ENCODE measurements around the gene POP5.
A peak's percentile ranks its signal among the peaks of the same experiment; 100 is the strongest.

POP5 gene

DNA sequence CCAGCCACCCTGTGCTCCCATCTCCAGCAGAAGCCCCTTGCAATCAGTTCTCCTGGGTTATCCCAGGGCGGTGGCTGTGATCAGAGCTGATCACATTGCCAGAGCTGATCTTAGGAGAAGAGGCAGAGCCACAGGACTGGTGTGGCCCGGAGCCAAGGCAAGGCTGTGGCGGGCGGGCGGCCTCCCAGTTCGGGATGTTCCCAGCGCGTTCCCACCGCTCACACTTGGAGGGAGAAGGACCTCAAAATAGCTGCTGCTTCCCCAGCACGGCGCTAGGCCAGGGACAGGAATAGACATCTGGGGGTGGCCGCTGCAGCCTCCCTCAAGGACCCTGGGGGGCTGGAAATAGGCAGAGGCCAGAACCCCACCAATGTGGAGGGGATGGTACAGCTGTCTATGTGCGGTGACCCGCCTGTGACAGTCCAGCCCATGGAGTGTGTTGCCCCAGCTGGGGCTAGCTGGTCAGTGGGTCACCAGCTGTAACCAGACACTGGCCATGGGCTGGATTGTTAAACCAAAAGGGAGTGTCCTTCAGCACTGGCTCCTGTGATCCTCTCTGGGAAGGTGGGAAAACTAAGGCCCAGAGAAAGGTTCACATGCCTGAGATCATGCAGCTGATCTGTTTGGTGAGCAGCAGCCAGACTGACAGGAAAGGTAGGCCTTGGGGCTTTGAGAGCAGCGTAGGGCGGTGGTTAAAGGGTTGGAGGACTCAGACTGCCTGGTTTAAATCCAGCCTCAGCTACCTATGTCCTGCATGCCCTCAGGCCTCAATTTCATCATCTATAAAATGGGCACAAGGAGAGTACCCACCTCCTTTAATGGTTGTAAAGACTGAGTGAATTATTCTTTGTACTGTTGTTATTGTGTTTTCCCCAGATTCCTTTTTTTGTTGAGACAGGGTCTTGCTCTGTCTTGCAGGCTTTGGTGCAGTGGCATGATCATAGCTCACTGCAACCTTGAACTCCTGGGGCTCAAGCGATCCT lies 8.0 kb upstream of the POP5 start:
- no peak for DNase-seq (ENCODE audit: low read depth)

DNA sequence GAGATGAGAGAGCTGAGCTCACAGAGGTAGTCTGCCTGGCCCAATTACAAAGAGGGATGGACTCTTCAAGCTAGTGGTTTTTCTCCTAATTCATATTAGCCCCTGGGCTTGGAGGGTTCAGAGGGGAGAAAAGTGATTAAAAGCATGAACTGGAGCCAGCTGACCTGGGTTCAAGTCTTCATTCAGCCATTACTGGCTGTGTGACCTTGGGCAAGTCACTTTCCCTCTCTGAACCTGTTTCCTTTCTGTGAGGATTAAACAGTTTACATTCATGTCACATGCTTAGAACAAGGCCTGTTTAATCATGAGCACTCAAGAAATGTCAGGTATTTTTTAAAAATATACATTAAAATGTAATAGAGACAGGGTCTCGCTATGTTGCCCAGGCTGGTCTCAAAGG lies 7.2 kb upstream of the POP5 start:
- no peak for DNase-seq (ENCODE audit: low read depth)

DNA sequence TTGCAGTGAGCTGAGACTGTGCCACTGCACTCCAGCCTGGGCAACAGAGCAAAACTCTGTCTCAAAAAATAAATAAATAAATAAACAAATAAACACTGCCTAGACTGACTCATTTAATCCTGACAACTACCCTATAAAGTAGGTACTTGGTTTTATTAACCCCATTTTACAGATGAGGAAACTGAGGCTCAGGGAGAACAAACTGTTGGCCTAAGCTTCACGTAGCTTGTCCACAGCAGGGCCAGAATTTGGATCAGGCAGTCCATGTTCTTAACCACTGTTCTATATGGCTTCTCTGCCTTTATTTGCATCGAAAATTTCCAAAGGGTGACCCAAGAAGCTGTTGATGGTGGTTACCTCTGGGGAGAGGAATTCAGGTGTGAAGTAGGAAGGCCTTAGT lies 5.7 kb upstream of the POP5 start:
- DNase-seq (ENCODE audit: low read depth), result no peak

DNA sequence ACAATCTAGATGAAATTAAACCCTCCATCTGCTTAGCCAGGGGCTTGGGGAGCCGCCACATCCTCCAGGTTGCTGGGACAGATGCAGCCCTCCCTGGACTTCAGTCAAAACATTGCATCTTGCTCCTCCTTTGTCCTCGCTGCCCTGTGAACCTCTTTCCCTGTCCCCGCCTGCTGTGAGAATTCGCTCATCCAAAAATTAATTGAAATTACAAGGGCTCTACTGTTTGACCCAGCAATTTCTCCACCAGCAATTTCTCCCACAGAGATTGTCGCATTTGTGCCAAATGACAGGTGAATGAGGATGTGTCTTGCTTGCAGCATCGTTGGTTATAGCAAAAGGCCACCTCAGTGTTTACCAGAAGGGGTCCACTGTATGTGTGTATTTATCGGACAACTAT lies 5.0 kb upstream of the POP5 start:
- no peak for DNase-seq (ENCODE audit: low read depth)

- DNase-seq (ENCODE audit: low read depth), result no peak
Measured at GRCh38 chr12:120584343-120585149, 3.3 kb upstream of the POP5 start.

GRCh38 chr12:120583478-120584030 lies 2.4 kb upstream of the POP5 start:
- peak; percentile 17 for DNase-seq (ENCODE audit: low read depth)

- DNase-seq (ENCODE audit: low read depth), result no peak
Measured at GRCh38 chr12:120581998-120582397, 796 bp upstream of the POP5 start.

GRCh38 chr12:120579179-120579578 lies 2.0 kb downstream of the POP5 start:
- no peak for DNase-seq (ENCODE audit: low read depth)

DNA sequence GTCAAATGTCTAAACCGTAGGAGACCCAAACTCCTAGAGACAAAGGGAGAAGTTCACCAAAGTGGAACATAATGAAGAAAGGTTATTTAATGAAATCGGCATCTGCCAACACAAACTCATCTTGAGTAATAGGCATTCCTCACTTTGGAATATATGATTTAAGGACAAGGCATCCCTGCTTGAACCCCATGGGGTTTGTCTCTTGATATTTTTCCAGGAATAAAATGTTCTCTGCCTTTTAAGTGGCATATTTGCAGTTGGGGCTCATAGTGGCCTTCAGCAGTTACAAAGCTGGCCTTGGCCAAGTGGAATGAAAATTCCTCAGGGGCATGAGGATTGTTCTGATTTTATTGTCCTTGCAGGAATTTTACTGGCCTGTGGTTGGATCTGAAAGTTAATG lies 7.1 kb downstream of the POP5 start:
- no peak for DNase-seq (ENCODE audit: low read depth)

- DNase-seq (ENCODE audit: low read depth), result no peak
Measured at GRCh38 chr12:120573560-120573959, 7.6 kb downstream of the POP5 start.

DNA sequence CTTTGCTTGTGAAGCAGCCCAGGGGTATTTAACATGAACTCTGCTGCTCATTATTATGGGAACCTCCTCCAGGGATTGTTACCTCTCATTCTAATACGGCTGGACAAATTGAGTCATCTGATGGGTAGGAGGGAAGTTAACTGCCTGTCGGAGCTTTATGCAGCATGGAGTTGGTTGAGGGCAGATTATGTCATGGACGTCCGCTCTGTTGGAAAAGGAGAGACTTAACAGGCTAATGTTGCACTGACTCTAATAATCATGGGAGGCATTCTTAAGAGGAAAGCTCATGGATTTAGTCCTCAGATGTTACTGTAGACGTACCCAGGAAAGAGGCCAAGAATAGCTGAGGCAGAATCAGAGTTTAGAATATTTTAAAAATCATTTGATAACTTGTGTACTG lies 9.9 kb downstream of the POP5 start:
- DNase-seq (ENCODE audit: low read depth), result no peak

DNA sequence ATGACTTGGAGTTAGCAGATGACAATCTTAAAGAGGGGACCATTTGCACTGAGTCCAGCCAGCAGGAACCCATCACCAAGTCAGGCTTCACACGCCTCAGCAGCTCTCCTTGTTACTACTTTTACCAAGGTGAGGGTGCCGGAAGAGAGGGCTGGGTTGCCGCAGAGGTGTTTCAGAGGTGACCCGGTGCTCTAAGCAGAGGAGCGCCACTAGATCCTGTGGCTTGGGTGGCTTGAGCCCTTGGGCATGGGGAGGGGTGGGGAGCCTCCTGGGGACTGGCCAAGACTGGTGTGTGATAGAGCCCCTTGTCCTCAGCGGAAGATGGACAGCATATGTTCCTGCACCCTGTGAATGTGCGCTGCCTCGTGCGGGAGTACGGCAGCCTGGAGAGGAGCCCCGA lies 17.7 kb downstream of the POP5 start:
- no peak for DNase-seq (ENCODE audit: low read depth)

DNA sequence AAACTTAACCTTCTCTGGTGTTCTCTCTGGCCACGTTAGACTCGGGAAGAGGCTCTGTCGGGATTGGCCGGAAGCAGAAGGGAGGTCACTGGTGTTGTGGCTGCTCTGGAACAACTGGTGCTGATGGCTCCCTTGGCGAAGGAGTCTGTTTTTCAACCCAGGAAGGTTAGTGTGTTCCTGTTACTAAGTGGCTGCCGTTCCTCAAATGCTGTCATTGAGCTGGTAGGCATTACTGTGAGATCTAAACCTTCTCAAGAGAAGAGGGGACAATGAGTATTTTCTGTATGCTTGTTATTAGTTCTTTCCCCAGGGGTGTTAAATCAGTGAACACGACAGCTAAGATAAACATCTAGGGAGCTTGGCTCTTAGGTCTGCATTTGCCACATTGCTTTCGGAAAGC lies 18.3 kb downstream of the POP5 start:
- DNase-seq (ENCODE audit: low read depth), result no peak

DNA sequence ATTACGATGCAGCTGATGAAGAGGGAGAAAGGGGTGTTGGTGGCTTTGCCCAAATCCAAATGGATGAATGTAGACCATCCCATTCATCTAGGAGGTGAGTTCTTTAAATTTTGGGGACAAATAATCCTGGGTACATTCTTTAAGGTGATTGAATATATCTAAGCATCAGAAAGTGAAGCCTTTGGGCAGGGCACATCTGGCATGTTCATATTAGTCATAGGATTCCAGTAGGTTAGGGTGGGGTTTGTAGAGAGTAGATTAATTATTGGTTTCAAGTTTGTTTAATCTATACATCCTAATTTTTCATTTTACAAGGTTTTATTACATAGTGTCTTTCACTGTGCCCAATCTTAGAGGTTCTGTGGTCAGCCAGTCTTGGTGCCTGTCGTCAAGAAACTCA lies 23.6 kb downstream of the POP5 start:
- DNase-seq (ENCODE audit: low read depth), result no peak

DNA sequence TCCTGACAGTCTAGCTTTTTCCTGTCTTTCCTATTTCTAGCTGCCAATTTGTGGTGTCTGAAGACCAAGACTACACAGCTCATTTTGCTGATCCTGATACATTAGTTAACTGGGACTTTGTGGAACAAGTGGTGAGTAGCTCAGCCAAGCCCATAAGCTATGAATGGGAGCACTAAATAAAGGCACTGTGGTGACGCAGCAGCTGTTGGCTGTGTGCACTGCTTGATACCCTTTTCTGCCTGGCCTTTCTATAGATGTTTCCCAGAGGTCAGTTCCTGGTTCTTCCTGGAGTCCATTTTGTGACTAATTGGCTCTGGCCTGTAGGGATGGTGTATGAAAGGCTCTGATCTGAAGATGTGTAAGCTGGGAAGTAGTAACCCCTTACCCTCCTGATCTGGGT lies 26.5 kb downstream of the POP5 start:
- no peak for DNase-seq (ENCODE audit: low read depth)

GRCh38 chr12:120546050-120546386 lies 35.2 kb downstream of the POP5 start:
- no peak for DNase-seq (ENCODE audit: low read depth)

- no peak for DNase-seq (ENCODE audit: low read depth)
Measured at GRCh38 chr12:120544691-120545090, 36.5 kb downstream of the POP5 start.

DNA sequence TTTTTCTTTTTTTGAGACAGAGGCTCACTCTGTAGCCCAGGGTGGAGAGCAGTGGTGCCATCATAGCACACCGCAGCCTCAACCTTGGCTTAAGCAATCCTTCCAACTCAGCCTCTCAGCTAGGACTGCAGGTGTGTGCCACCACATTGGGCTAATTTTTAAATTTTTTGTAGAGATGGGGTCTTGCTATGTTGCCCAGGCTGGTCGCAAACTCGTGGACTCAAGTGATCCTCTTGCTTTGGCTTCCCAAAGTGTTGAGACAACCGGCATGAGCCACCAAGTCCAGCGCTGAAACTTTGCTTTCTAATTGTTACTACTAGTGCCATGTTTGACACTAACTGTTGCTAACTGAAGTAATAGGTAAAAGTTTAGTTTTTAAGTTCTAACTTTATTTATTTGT lies 39.0 kb downstream of the POP5 start:
- no peak for DNase-seq (ENCODE audit: low read depth)

DNA sequence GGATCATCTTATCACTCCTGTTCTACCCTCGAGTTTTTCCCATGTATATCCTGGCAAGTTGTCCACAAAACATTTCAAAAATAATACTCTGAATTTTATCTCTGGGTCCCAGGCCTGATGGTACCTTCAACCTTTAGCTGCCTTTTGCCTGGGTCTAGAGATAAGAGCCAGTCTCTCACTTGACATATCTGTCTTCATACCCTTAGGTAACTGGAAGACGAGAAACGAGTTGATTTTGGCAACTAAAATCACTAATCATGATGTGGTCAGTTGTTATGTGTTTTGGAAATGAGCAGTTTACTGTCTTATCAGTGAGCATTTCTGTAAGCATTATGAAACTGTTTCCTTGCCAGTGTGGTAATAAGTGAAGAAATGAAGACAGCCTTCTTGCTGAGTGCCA lies 40.8 kb downstream of the POP5 start:
- no peak for DNase-seq (ENCODE audit: low read depth)

- DNase-seq (ENCODE audit: low read depth), result peak; percentile 24
Measured at GRCh38 chr12:120539303-120539702, 41.9 kb downstream of the POP5 start.

GRCh38 chr12:120538281-120539156 lies 42.7 kb downstream of the POP5 start:
- DNase-seq (ENCODE audit: low read depth), result no peak

- no peak for DNase-seq (ENCODE audit: low read depth)
Measured at GRCh38 chr12:120537856-120538220, 43.4 kb downstream of the POP5 start.
